SK-N-MC (cell line): Measurements from ENCODE around the gene CDC42BPG.
A peak's percentile ranks its signal among the peaks of the same experiment; 100 is the strongest.

ENCODE experiments used
- DNase-seq: peaks from one replicate; pipeline ENCODE4 v3.0.0-alpha.2; 2011; ENCODE audit warnings: low read depth, low spot score
- H3K27ac ChIP-seq: fragments of 200-600 bp; sonication (generic); 2 replicates; pipeline ENCODE4 v1.5.1; 2016; ENCODE audit warnings: mixed run types
- H3K36me3 ChIP-seq: fragments of 200-600 bp; sonication (generic); 2 replicates; pipeline ENCODE4 v1.6.1; 2017; ENCODE audit warnings: antibody characterized with exemption, low read length, mixed read lengths; ENCODE audit not compliant: insufficient read depth
- H3K4me3 ChIP-seq: fragments of 200-600 bp; sonication (generic); 2 replicates; pipeline ENCODE4 v1.5.1; 2016
- H3K9ac ChIP-seq: fragments of 200-600 bp; sonication (generic); 2 replicates; pipeline ENCODE4 v1.8.0; 2017; ENCODE audit warnings: mixed run types, mixed read lengths; ENCODE audit not compliant: insufficient read length
- H3K9me3 ChIP-seq: fragments of 200-600 bp; sonication (generic); 2 replicates; pipeline ENCODE4 v1.6.1; 2017; ENCODE audit warnings: low read depth, mild to moderate bottlenecking, antibody characterized with exemption, low read length, moderate library complexity, mixed read lengths
- EZH2 ChIP-seq: fragments of 200-600 bp; sonication (generic); IDR thresholded peaks from one replicate; pipeline ENCODE4 v1.6.1; 2017; ENCODE audit warnings: antibody characterized with exemption
- FOXP2 ChIP-seq: optimal IDR thresholded peaks from 2 replicates; pipeline ENCODE3; 2011; ENCODE audit warnings: mild to moderate bottlenecking, moderate library complexity; ENCODE audit not compliant: insufficient read depth; ENCODE audit errors: extremely low read length, control extremely low read depth
- POLR2AphosphoS5 ChIP-seq: IDR thresholded peaks from 2 replicates; pipeline ENCODE4 v1.6.1; 2012; ENCODE audit warnings: mild to moderate bottlenecking, low read depth, low read length, borderline replicate concordance

Gene CDC42BPG

GRCh38 chr11:64793271-64794160, 50.9 kb downstream of the CDC42BPG start:
- DNase-seq: no peak

GRCh38 chr11:64792482-64792881, 52.0 kb downstream of the CDC42BPG start:
- no peaks in the 10 kb centered on the region for H3K9me3 ChIP-seq
- DNase-seq: no peak
- no peak overlapping the region for H3K9ac ChIP-seq
- H3K4me3 ChIP-seq: no peak overlapping the region
- H3K27ac ChIP-seq: no peak overlapping the region
- no peak for TF ChIP-seq FOXP2
- no peak for TF ChIP-seq POLR2AphosphoS5
- no peak for TF ChIP-seq EZH2
- peaks cover 5% of the 10 kb centered on the region; the same call in 1 of the 2 replicates for H3K36me3 ChIP-seq

More at GRCh38 chr11:64793271-64794160, 50.9 kb downstream of the CDC42BPG start:
- Histone ChIP-seq H3K9ac (no peak overlapping the region), H3K36me3 (peaks cover 5% of the 10 kb centered on the region; the same call in 1 of the 2 replicates), H3K4me3 (no peak overlapping the region), H3K27ac (no peak overlapping the region), H3K9me3 (no peaks in the 10 kb centered on the region)
- no peak for TF ChIP-seq POLR2AphosphoS5
- no peak for TF ChIP-seq FOXP2
- no peak for TF ChIP-seq EZH2

GRCh38 chr11:64791781-64792291, 52.6 kb downstream of the CDC42BPG start:
- Histone ChIP-seq H3K36me3 (peaks cover 5% of the 10 kb centered on the region; the same call in 1 of the 2 replicates), H3K9me3 (no peaks in the 10 kb centered on the region), H3K9ac (no peak overlapping the region), H3K27ac (no peak overlapping the region), H3K4me3 (no peak overlapping the region)
- DNase-seq: no peak
- no peak for TF ChIP-seq FOXP2
- TF ChIP-seq EZH2: no peak
- TF ChIP-seq POLR2AphosphoS5: no peak

GRCh38 chr11:64790205-64791095, 54.0 kb downstream of the CDC42BPG start:
- Histone ChIP-seq H3K36me3 (no peaks in the 10 kb centered on the region), H3K9me3 (no peaks in the 10 kb centered on the region), H3K9ac (no peak overlapping the region), H3K4me3 (no peak overlapping the region), H3K27ac (no peak overlapping the region)
- no peak for DNase-seq
- TF ChIP-seq FOXP2: no peak

GRCh38 chr11:64789331-64790204, 54.9 kb downstream of the CDC42BPG start:
- no peaks in the 10 kb centered on the region for H3K9me3 ChIP-seq
- no peak overlapping the region for H3K4me3 ChIP-seq
- H3K9ac ChIP-seq: no peak overlapping the region
- DNase-seq: no peak
- no peaks in the 10 kb centered on the region for H3K36me3 ChIP-seq
- no peak overlapping the region for H3K27ac ChIP-seq
- TF ChIP-seq FOXP2: no peak
- TF ChIP-seq EZH2: no peak
- TF ChIP-seq POLR2AphosphoS5: no peak

GRCh38 chr11:64788321-64789215, 55.9 kb downstream of the CDC42BPG start:
- Histone ChIP-seq H3K9me3 (no peaks in the 10 kb centered on the region), H3K27ac (no peak overlapping the region), H3K36me3 (no peaks in the 10 kb centered on the region), H3K4me3 (no peak overlapping the region), H3K9ac (no peak overlapping the region)
- TF ChIP-seq FOXP2: no peak
- no peak for TF ChIP-seq EZH2
- no peak for TF ChIP-seq POLR2AphosphoS5
- no peak for DNase-seq

- H3K9me3 ChIP-seq: no peaks in the 10 kb centered on the region
- no peak overlapping the region for H3K4me3 ChIP-seq
- H3K9ac ChIP-seq: no peak overlapping the region
- H3K36me3 ChIP-seq: no peaks in the 10 kb centered on the region
- TF ChIP-seq EZH2 (no peak), POLR2AphosphoS5 (0 out of 2 replicates have a peak, but pooled peaks have one; percentile 9), FOXP2 (no peak)
- DNase-seq: no peak
- H3K27ac ChIP-seq: no peak overlapping the region
Observed at GRCh38 chr11:64787526-64788320, 56.7 kb downstream of the CDC42BPG start.
